Activated CD4-positive, CD25-positive, alpha-beta regulatory T cell treated with anti-CD3 and anti-CD28 coated beads, Interleukin-2, amount 50 U/mL, for 16 hours (primary cell): ENCODE measurements around the gene HJURP.
"Not testable (repeated sequence)": the region's sequence is repeated elsewhere in the genome, so short reads cannot be mapped to it uniquely, and the experiment has no call there.

Source experiments
- DNase-seq: peaks from one replicate; pipeline ENCODE4 v3.0.0-alpha.2; 2020; ENCODE audit warnings: low read depth, low spot score

HJURP gene, protein sequence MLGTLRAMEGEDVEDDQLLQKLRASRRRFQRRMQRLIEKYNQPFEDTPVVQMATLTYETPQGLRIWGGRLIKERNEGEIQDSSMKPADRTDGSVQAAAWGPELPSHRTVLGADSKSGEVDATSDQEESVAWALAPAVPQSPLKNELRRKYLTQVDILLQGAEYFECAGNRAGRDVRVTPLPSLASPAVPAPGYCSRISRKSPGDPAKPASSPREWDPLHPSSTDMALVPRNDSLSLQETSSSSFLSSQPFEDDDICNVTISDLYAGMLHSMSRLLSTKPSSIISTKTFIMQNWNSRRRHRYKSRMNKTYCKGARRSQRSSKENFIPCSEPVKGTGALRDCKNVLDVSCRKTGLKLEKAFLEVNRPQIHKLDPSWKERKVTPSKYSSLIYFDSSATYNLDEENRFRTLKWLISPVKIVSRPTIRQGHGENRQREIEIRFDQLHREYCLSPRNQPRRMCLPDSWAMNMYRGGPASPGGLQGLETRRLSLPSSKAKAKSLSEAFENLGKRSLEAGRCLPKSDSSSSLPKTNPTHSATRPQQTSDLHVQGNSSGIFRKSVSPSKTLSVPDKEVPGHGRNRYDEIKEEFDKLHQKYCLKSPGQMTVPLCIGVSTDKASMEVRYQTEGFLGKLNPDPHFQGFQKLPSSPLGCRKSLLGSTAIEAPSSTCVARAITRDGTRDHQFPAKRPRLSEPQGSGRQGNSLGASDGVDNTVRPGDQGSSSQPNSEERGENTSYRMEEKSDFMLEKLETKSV

DNA sequence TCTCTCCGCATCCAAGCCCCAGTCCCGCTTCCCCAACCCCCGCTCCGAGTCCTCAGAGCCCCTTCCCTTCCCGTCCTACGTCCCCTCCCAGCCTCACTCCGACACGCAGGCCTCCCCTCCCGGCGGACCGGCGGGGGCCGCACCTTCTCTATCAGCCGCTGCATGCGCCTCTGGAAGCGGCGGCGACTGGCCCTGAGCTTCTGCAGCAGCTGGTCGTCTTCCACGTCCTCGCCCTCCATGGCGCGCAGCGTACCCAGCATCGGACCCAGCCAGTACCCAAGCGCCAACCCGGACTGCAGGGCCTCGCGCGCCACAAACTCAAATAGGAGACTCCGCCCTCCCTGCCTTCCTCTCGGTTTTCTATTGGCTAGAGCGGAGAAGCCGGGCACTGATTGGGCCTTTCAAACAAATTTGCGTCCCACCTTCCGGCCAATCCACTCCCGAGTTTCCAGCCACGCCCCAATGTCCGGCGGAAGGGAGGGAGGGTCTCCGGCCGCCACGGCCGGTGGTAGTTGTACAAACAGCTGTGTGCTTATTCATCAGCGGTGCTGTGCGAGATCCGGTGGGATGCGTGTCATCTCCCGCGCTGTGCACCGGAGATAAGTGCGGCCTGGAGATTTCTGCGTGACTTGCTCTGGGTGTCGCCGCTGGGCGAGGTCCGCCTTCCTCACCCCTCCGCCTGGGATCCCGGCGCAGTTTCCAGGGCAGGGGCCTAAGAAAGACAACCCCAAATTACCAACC lies at the start of gene HJURP:
TSS of gene HJURP (minus strand) at position 295 of the 741 bp plus-strand sequence. CDS start at position 260, 35 bp downstream.
- DNase-seq = peak; percentile 86

DNA sequence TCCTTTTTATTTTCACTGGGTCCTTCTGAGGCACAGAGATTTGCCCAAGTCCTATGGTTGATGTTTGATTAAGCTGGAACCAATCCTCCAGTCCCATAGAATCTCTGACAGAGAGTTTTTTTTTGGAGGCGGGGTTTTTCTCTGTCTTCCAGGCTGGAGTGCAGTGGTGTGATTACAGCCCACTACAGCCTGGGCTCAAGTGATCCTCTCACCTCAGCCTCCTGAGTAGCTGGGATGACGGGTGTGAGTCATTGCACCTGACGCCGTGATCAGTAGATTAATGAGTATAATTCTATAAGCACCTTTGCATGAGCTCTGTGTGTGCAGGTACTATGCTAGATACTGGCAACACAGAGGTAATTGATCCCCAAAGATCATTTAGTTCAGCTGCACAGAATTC lies 47.5 kb upstream of the HJURP start:
- DNase-seq = no peak

DNA sequence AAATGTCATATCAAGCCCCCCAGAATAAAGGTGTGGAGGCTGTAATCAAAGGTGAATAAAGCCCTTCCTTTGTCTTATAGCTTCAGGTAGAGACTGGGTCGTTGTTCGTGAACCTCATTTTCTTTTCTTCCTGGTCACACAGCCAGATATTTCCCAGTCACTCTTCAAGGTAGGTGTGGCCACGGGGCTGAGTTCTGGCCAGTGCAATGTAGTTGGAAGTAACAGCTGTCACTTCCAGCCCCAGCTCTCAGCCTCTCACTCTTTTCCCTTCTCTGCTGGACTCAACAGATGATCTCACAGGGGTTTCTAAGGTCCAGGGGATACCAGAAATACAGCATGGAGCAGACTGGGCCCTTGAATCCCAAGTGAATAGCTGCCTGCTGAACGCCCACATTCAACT lies 47.0 kb upstream of the HJURP start:
- no peak for DNase-seq

DNA sequence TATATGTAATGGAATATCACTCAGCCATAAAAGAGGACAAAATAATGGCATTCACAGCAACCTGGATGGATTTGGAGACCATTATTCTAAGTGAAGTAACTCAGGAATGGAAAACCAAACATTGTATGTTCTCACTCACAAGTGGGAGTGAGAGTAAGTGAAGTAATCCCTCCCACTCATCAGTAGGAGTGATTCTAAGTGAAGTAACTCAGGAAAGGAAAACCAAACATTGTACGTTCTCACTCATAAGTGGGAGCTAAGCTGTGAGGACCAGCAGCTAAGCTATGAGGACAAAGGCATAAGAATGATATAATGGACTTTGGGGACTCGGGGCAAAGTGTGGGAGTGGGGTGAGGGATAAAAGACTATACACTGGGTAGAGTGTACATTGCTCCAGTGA lies 41.9 kb upstream of the HJURP start:
- DNase-seq = not testable (repeated sequence)

DNA sequence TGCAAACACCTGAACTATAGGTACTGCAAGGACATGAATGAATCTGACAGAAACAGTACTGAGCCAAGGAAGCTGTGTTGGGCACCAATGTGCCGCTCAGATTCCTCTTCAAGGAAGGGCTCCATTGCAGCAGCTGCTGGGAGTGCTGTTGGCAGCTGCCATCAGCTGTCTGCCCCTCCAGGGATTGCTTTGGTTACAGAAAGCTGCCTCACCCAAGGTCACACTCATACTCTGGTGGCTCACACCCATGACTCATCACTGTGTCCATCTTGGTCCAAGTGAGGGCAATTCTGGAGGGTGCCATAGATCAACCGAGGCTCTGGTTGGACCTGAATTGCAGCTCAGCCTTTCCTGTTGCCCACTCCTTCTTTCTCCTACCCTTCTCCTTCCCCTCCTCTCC lies 38.5 kb upstream of the HJURP start:
- DNase-seq = no peak

DNA sequence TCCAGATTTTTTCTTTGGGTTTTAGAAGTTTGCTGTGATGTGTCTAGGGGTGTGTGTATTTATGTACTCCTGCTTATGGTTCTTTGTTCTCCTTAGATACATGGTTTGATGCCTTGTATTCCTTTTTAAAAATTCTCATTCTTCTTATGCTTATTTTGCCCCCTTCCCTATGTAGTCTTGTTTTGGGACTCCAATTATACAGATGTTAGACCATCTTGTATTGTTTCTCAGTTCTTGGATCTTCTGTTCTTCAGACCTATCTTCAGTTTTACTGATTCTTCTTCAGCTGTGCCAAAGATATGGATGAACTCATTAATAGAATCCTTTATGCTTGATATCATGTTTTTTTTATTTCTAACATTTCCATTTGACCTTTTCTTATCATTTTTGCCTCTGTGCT lies 28.0 kb upstream of the HJURP start:
- no peak for DNase-seq

DNA sequence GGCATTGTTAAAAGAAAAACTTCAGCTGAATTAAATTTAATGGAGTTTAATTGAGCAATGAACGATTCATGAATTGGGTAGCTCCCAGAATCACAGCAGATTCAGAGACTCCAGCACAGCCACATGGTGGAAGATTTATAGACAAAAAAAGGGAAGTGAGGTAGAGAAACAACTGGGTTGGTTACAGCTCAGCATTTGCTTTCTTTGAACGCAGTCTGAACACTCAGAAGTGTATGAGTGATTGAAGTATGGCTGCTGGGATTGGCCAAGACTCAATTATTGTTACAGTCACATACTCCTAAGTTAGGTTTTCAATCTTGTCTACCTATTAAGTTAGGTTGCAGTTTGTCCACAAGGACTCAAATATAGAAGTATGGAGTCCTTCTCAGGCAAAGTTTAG lies 17.8 kb upstream of the HJURP start:
- not testable (repeated sequence) for DNase-seq

DNA sequence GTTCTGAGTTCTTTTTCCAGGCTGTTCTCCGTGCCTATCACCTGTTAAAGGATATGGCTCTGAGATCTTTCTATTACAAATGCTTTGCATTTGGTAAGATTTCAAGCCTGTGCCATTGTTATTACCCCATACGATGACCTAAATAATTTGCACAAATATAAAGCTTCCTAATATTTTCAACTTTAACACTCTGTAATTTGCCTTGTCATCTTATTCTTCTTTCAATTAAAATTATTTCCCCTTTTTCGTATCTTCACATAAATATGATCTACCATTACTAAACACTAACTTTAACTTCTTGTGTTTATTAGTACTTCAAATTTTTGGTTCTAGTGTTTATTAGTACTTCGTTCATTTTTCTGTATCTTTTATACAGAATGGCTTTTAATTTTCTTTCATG lies 17.1 kb upstream of the HJURP start:
- DNase-seq = no peak

DNA sequence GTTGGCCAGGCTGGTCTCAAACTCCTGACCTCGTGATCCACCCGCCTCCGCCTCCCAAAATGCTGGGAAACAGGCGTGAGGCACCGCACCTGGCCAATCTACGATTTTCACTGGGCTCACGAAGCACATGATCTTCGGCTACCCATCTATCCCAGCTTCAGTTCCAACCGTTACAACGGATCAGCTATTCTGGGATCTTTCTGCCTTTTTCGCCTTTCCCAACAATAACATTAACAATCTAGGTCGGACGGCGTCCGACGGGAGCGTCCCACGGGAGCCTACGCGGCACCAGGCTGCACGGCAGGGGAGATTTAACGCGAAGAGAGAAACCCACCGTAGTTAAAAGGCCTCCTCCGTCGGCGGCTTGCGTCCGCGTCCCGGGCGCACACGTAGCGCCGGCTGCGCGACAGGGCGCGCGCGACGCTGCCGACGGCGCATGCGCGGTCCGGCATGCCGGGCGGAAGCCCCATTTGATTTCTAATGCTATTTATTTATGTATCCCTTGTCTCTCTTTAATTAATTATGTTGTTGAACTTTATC lies 13.7 kb upstream of the HJURP start, which contains the start of gene MSL3B:
TSS of gene MSL3B (minus strand) at position 394 of the 540 bp plus-strand sequence.
- peak; percentile 28 for DNase-seq

DNA sequence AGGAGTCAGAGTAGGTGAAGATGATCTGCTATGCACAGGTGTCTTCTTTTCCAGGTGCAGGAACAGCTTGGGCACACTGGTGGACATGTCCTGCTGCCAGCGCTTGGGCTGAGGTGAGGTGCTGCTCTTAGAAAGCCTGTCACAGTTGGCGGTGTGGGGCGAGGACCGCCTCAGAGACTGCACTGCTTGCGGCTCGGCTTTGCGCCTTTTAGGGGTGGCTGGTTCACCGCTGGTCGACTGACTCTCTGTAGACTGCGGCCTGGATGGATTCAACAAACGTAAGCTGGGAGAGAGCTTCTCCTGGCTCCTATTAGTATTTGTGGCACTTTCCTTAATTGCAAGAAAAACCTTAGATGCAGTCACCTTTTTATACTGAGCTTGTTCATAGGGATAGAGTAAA lies 12.1 kb upstream of the HJURP start:
- no peak for DNase-seq

DNA sequence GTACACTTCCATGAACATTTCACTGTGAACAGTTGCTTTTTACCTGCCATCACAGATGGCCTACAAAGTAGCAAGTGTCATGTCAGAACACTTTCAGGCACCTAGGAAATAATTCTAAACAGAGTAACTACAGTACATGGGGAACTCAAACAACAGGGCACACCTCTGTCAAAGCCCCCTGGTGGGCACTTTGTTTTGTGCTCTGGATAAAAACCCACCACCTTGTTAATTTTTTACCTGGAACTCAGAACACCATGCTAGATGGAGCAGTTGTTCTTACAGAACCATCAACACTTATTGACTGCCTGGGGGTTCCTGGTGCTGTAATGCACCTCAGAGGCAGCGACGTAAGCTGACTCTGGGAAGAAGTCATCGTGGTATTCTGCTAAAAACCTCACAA lies 11.5 kb upstream of the HJURP start:
- no peak for DNase-seq

DNA sequence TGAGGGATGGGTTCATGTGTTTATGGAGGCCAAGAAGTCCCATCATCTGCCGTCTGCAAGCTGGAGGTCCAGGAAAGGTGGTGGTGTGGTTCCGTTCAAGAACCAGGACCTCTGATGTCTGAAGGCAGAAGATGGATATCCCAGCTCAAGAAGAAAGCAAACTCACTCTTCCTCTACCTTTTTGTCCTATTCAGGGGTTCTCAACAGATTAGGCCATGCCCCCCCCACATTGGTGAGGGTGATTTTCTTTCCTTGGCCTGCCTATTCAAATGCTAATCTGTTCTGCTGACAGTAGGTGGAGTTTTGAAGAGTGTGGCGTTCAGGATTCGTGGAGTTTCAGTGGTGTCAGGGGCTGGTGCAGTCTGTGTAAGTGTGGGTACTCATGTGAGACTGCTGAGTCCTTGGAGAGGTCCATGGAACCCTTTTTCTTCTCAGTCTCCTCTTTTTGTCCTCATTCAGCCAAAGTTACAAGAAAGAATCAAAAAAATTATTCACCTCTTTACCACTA lies 8.0 kb upstream of the HJURP start:
- DNase-seq = no peak

DNA sequence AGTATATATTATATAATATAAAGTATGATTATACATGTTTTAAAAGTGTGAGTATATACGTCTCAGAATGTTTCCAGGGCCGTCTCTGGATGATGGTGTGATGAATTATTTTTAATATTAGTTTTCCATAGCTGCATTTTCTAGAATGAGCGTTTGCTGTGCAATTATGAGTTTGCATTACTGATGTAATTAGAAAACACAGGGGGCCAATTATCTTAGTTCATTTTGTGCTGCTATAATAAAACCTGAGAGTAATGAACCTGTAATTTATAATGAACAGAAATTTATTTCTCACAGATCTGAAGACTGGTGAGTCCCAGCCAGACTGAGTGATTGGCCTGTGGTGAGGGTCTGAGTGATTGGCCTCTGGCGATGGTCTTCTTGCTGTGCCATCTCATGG lies 4.0 kb upstream of the HJURP start:
- DNase-seq = no peak

DNA sequence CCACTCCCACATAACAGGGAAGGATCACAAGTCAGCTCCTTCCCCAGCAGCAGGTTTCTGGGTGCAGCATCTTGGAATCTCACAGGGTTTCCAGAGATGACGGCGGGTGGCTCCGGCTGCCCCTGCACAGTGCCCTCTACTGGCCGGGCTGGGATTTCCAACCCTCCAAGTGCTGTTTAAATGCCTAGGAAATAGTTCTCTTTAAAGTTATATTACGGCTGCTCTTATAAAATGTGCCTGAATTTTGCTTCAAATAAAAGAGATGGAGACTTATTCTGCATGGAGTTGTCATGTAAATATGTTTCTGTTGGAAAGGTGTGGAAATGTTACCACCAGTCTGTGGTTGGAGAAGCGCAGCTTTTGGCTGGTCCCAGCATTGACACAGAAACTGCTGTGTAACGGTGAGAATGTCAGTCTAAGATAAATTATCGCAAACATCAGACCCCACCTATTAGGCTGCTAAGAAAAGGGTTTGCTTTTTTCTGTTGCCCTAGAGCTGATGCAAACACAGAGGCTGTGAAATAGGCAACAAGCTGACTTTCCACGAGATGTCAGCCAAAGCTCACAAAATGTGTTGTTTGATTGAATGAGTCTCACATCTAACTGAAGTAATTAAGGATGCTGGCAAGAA lies 3.3 kb upstream of the HJURP start:
- no peak for DNase-seq

DNA sequence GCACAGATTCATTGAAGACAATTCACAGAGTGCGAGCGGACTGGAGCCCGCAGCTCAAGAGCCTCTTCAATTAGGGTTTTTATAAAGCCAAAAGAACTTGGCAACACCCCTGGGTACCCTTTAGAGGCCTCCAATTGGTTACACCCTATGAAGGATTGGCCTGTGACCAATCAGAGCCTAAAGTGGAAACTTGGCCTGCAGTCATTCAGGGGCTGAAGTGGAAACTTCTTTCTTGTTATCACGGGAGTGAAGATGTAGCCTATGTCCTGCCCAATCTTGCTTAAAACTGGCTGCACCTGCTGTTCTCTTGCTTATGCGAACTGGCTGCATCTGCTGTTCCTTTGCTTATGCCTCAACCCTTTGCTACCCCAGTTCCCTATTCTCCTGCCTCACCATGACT lies 1.8 kb upstream of the HJURP start:
- no peak for DNase-seq

DNA sequence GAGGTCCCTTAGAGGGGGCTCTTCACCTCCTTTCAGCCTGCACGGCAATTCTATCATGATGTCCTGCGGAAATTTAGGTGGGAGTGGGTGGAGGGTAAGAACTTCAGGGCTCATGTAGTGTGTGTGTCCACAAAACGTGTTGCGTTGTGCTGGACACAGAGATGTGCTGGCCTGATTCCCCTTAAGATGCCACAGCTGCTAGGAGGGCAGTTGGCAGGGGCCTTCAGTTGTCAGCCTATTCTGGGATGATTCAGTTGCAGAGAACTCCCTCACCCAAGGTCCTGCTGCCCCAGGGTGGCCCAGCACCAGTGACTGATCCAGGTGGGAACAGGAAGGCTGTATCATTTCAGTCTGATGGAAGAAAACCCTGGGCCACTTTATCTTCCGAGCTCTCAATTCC lies 1.0 kb upstream of the HJURP start:
- DNase-seq = no peak

DNA sequence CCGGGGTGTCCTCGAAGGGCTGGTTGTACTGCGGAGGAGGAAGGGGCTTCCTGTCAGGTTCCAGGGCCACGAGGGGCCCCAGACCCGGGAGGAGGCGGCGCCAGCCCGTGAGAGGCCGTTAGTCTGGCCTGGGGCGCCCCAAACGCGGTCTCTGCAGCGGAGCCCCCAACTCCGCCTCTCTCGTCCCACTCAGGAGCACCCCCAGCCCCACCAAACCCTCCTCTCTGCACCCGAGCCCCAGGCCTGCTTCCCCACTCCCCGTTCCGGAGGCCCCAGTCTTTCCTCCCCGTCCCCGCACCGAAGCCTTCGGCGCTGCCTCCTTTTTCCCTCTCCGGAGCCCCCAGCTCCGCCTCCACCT lies 473 bp downstream of the HJURP start:
- no peak for DNase-seq

DNA sequence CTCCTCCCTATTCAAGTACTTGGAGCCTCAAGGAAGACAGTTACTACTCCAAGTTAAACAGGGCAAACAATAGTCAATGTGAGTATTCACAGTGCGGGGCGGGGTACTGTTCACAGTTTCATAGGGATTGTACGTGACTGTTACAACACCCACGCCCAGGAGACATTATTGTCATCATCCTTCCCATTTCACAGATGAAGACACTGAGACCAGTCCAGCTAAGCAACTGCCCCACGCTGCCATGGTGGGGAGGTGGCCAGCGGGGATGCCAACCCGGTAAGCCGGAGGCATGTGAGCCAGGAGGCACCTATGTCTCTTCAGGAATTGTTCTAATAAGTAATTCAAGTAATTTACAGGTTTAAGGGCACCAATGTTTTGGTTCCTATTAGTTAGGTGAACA lies 982 bp downstream of the HJURP start:
- DNase-seq = no peak

DNA sequence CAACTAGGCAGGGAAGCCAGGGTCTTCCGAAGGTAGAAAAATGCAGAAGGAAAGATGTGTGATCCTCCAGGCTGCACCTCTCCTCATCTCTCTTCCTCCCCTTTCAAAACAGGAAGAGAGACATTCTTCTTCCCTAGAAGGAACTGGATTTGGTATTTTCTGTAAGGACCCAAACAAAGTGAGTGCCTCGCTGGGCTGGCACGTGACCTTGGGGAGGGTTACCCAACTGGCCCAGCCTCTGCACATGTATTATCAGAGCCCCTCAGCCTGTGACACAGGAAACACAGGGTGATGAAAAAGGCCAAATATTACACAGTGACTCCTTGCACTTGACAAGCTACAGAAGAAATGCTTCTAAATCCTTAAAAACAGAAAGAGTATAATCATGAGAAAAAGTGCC lies 2.3 kb downstream of the HJURP start:
- no peak for DNase-seq

DNA sequence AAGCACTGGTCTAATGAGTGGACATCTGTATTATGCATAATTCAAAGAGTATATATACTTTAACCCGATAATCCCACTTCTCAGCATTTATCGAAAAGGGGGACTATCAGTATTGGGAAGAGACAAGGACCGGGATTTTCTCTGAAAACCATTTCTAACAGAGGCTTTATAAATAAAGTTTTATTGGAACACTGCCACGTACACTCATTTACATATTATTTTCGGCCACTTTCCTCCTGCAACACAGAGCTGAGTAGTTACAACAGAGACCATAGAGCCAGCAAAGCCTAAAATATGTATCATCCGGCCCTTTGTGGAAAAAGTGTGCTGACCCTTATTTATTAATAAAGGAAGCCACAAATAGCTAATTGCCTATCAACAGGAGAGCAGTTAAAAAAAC lies 3.2 kb downstream of the HJURP start:
- DNase-seq = no peak

DNA sequence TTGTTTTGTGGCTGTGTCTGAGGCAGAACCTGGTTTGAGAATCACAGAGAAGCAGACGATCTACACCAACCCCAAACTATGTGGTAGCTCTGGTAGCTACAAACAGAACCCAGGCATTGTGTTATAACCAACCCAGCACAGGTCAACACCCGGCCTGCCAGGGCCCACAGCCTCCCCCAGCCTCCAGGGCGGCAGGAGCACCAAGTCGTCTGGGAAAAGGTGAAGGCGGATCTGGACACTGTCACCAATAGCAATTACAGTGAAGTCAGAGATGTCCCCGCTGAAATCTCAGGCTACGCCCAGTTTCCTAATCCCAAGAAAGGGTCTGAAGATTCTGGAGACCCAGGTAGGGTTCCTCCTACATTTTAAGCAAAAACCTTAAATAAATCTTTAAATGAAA lies 3.6 kb downstream of the HJURP start:
- no peak for DNase-seq
